SH-SY5Y (cell line): ENCODE results near the gene MCF2.

Source experiments
- GATA2 ChIP-seq: IDR thresholded peaks from 2 replicates; pipeline ENCODE4 v1.6.1; 2011; ENCODE audit warnings: mild to moderate bottlenecking, low read depth, low read length
- GATA3 ChIP-seq: IDR thresholded peaks from 2 replicates; pipeline ENCODE4 v1.6.1; 2011; ENCODE audit warnings: low read depth, mild to moderate bottlenecking, low read length, moderate library complexity

DNA sequence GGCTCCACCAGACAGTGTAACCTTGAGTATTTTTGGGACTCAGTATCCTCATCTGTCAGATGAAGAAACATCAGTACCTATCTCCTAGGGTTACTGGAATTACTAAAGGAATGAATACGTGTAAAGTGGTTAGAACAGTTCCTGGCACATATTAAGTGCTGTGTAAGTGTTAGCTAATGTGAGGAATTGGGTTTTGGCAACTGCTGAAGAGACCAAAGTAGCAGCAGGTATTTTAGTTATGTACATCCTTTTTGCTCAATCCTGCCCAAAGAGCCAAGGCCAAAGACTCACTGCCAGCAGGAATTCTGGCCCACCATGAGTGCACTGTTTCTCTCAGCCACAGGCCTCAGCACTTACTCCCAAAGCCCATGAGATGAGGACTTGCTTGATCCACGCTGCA, 16.7 kb upstream of the MCF2 start:
- no peak for TF ChIP-seq GATA2
- no peak for TF ChIP-seq GATA3
